K562 (cell line): ENCODE data around the gene CTNNA3. TPM values are rescaled to one million over a fixed set of nuclear protein-coding genes. Genes with fewer than 3 reads are reported as not detected.

Experiments used
- ATAC-seq: fragments of 200-7000 bp; cut with Tn5 transposase; 3 replicates; pipeline ENCODE4 v1.9.1; 2020; ENCODE audit warnings: moderate library complexity
- BruUV-seq: library from RNA; stranded (reverse); fragments of 400-500 nt; replicated peaks from 2 replicates; lab custom pipeline; 2021; lab: Mats Ljungman, UMichigan
- CTCF ChIA-PET: fragments of 300-600 bp; formaldehyde crosslinking; extraction: SDS; loops from one replicate; lab custom pipeline; 2021; ENCODE audit warnings: low intra/inter-chr PET ratio; lab: Yijun Ruan, JAX
- POLR2A ChIA-PET: fragments of 300-600, 350-650 bp; sonication (Branson Sonifier 250); formaldehyde crosslinking; extraction: SDS; loops from one replicate; lab custom pipeline; 2021; ENCODE audit warnings: antibody characterized with exemption, inconsistent platforms; lab: Yijun Ruan, JAX
- DNase-seq, 4 experiments: peaks; one replicate each; pipeline versions ENCODE4 v3.0.0 to v3.0.0-alpha.2; 2011 to 2018; ENCODE audit warnings: low spot score in 3 of 4, mixed read lengths in 3 of 4; ENCODE audit errors: extremely low read depth in 1 of 4
- FAIRE-seq: peaks from 2 replicates; lab custom pipeline; 2011; peaks lifted over from hg19 to GRCh38; lab: Jason Lieb, UNC
- H2AFZ ChIP-seq: 2 replicates; pipeline ENCODE4 v1.6.0; 2011; ENCODE audit warnings: low read depth, low read length, control low read depth, inconsistent platforms
- H3K27ac ChIP-seq: fragments of 200-600 bp; 3 replicates; pipeline ENCODE4 v1.8.0; 2011; ENCODE audit warnings: low read depth, mild to moderate bottlenecking, control low read depth, inconsistent platforms, low read length, moderate library complexity, mixed read lengths; ENCODE audit errors: extremely low read depth
- H3K27me3 ChIP-seq, 2 experiments: fragments of 300-600 bp in 1 of 2; 2 replicates in 1 of 2; 3 replicates in 1 of 2; pipeline versions ENCODE4 v1.6.0 to v1.8.0; 2011; ENCODE audit warnings: inconsistent platforms in 2 of 2, low read length in 2 of 2, mild to moderate bottlenecking in 1 of 2, mixed read lengths in 1 of 2, moderate library complexity in 1 of 2; ENCODE audit not compliant: control insufficient read depth in 2 of 2, insufficient read depth in 2 of 2
- H3K36me3 ChIP-seq: fragments of 300-600 bp; 3 replicates; pipeline ENCODE4 v1.8.0; 2011; ENCODE audit warnings: mild to moderate bottlenecking, low read length, inconsistent platforms; ENCODE audit not compliant: control insufficient read depth, insufficient read depth
- H3K4me1 ChIP-seq, 2 experiments: fragments of 200-600 bp in 1 of 2; replicated peaks in 1 of 2; 2 replicates in 1 of 2; 3 replicates in 1 of 2; pipeline versions ENCODE4 v1.5.1 to v1.8.0; 2011; ENCODE audit warnings: inconsistent platforms in 2 of 2, low read length in 2 of 2, mild to moderate bottlenecking in 1 of 2, mixed read lengths in 1 of 2, moderate library complexity in 1 of 2; ENCODE audit not compliant: control insufficient read depth in 2 of 2, insufficient read depth in 2 of 2
- H3K4me2 ChIP-seq: 2 replicates; pipeline ENCODE4 v1.6.1; 2011; ENCODE audit warnings: low read length, control low read depth, inconsistent platforms, mixed read lengths; ENCODE audit not compliant: insufficient read depth
- H3K4me3 ChIP-seq: fragments of 200-600 bp; sonication (generic), shearing (Covaris generic); 2 replicates; pipeline ENCODE4 v1.5.1; 2016; ENCODE audit warnings: control low read depth, inconsistent platforms
- H3K79me2 ChIP-seq: fragments of 200-600 bp; 3 replicates; pipeline ENCODE4 v1.8.0; 2011; ENCODE audit warnings: low read length, inconsistent platforms; ENCODE audit not compliant: control insufficient read depth, insufficient read depth
- H3K9ac ChIP-seq, 2 experiments: 2 replicates each; pipeline versions ENCODE4 v1.6.0 to v1.6.1; 2011; ENCODE audit warnings: low read depth in 2 of 2, low read length in 2 of 2, control low read depth in 1 of 2, inconsistent platforms in 1 of 2, mild to moderate bottlenecking in 1 of 2, mixed read lengths in 1 of 2; ENCODE audit not compliant: insufficient read depth in 1 of 2
- H3K9me1 ChIP-seq: one replicate; pipeline ENCODE4 v1.6.0; 2011; ENCODE audit warnings: inconsistent platforms, mild to moderate bottlenecking, low read length, moderate library complexity; ENCODE audit not compliant: control insufficient read depth, insufficient read depth
- H3K9me3 ChIP-seq: replicated peaks from 2 replicates; pipeline ENCODE4 v1.5.1; 2011; ENCODE audit warnings: low read depth, low read length, inconsistent platforms; ENCODE audit not compliant: control insufficient read depth, insufficient read depth
- H4K20me1 ChIP-seq: replicated peaks from 2 replicates; pipeline ENCODE4 v1.6.1; 2011; ENCODE audit warnings: low read length, inconsistent platforms, mixed read lengths; ENCODE audit not compliant: control insufficient read depth, insufficient read depth
- MAFF ChIP-seq: IDR thresholded peaks from 2 replicates; pipeline ENCODE4 v1.6.1; 2012; ENCODE audit warnings: low read length, improper control_type of control experiment
- MAFG ChIP-seq: fragments of 450-650 bp; conservative IDR thresholded peaks from 2 replicates; pipeline ENCODE4 v1.6.1; 2016; ENCODE audit warnings: missing genetic modification characterization, missing compliant biosample characterization
- SAFB ChIP-seq: fragments of 200-400 bp; formaldehyde crosslinking; IDR thresholded peaks from 2 replicates; pipeline ENCODE4 v1.6.1; 2017; ENCODE audit warnings: low read depth, low read length, borderline replicate concordance
- ZFP1 ChIP-seq: fragments of 450-650 bp; formaldehyde crosslinking; IDR thresholded peaks from 2 replicates; pipeline ENCODE4 v1.4.0; 2020; ENCODE audit warnings: mild to moderate bottlenecking, mixed read lengths
- ZNF316 ChIP-seq: fragments of 450-650 bp; IDR thresholded peaks from 2 replicates; pipeline ENCODE4 v1.6.1; 2016
- in situ Hi-C: fragments of 300-500 bp; cut with MboI; formaldehyde crosslinking; loops from 4 replicates; pipeline ENCODE4 v1.15.0; 2018; ENCODE audit warnings: inconsistent platforms, mixed read lengths
- intact Hi-C: fragments of 100-400 bp; cut with micrococcal nuclease; formaldehyde crosslinking; loops from 2 replicates; pipeline ENCODE4 v1.14.2; 2022
- polyA plus RNA-seq, 8 experiments: library from polyadenylated mRNA; depleted of rRNA in 4 of 8; stranded (reverse) in 5 of 8; unstranded in 3 of 8; fragments of >200 nt; fragmentation: Nextera tagmentation in 2 of 8; fragmentation: Illumina TruSeq in 1 of 8; extraction: Ambion mirVana in 2 of 8; extraction: Trizol in 1 of 8; gene quantifications; 2 replicates each; pipeline versions ENCODE4 v1.2.1 to v1.2.3, GENCODE V29; 2011 to 2014; ENCODE audit warnings: inconsistent platforms in 1 of 8, missing spikeins in 1 of 8
- total RNA-seq, 7 experiments: library from RNA; depleted of rRNA in 6 of 7; stranded (reverse); fragments of >200 nt in 6 of 7; fragmentation: Illumina TruSeq in 2 of 7; extraction: Trizol in 2 of 7; gene quantifications; 2 replicates each; pipeline versions ENCODE4 v1.2.1 to v1.2.3, GENCODE V29; 2011 to 2021; ENCODE audit warnings: low replicate concordance in 1 of 7
- TF ChIP-seq, protein P1 (sequence below): sonication (generic); formaldehyde crosslinking; IDR thresholded peaks from 2 replicates; pipeline ENCODE4 v1.8.0; 2023; ENCODE audit warnings: mild to moderate bottlenecking, missing genetic modification reagents

CTNNA3 gene
- total and polyA plus RNA-seq, 9 of the 15 experiments (the other 6 are each of a cell fraction or from before 2014, with no cell fraction given), result 0.04 TPM; not detected in 8

DNA sequence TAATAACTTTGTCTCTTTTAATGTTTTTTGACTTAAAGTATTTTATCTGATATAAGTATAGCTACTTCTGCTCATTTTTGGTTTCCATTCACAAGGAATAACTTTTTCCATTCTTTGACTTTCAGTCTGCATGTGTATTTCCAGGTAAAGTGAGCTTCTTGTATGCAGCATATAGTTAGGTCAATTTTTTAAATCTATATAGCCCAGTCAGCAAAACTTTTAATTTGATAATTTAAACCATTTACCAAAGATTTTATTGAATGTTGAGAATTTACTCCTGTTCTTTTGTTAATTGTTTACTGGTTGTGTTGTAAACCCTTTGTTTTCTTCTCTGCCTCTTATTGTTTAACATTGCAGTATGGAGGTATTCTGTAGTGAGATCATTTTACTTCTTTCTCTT, 1467.1 kb downstream of the CTNNA3 start:
- Histone ChIP-seq H3K36me3 (no peaks in the 10 kb centered on the region), H3K4me2 (no peak overlapping the region), H3K9me1 (no peaks in the 10 kb centered on the region), H4K20me1 (no peaks in the 10 kb centered on the region), H3K4me3 (no peak overlapping the region), H3K9me3 (no peaks in the 10 kb centered on the region; the same call in 1 of the 2 replicates), H3K4me1 (no peaks in the 10 kb centered on the region), H3K27ac (no peak overlapping the region), H3K27me3 (no peaks in the 10 kb centered on the region), H3K9ac (no peak overlapping the region), H3K79me2 (no peaks in the 10 kb centered on the region), H2AFZ (no peak overlapping the region)
- DNase-seq, result no peak
- CTCF ChIA-PET, result no interaction called here
- TF ChIP-seq MAFF (peak; percentile 29; the same call in 1 of the 2 replicates), ZFP1 (CRISPR knock-in tag) (no peak), MAFG (tag) (0 out of 2 replicates have a peak, but pooled peaks have one; percentile 10), ZNF316 (peak; percentile 62; the same call in 1 of the 2 replicates), SAFB (no peak)
- TF ChIP-seq, protein P1, sequence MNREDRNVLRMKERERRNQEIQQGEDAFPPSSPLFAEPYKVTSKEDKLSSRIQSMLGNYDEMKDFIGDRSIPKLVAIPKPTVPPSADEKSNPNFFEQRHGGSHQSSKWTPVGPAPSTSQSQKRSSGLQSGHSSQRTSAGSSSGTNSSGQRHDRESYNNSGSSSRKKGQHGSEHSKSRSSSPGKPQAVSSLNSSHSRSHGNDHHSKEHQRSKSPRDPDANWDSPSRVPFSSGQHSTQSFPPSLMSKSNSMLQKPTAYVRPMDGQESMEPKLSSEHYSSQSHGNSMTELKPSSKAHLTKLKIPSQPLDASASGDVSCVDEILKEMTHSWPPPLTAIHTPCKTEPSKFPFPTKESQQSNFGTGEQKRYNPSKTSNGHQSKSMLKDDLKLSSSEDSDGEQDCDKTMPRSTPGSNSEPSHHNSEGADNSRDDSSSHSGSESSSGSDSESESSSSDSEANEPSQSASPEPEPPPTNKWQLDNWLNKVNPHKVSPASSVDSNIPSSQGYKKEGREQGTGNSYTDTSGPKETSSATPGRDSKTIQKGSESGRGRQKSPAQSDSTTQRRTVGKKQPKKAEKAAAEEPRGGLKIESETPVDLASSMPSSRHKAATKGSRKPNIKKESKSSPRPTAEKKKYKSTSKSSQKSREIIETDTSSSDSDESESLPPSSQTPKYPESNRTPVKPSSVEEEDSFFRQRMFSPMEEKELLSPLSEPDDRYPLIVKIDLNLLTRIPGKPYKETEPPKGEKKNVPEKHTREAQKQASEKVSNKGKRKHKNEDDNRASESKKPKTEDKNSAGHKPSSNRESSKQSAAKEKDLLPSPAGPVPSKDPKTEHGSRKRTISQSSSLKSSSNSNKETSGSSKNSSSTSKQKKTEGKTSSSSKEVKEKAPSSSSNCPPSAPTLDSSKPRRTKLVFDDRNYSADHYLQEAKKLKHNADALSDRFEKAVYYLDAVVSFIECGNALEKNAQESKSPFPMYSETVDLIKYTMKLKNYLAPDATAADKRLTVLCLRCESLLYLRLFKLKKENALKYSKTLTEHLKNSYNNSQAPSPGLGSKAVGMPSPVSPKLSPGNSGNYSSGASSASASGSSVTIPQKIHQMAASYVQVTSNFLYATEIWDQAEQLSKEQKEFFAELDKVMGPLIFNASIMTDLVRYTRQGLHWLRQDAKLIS (CRISPR knock-in tag), result no peak
- POLR2A ChIA-PET, result no interaction called here
- no TSS peak for BruUV-seq
- in situ Hi-C loops, result no loop called here
- intact Hi-C loops, result no loop called here
- no peak for FAIRE-seq
- no peak for ATAC-seq
